ENCODE data around the gene XRCC3. TPM values are rescaled to one million over a fixed set of nuclear protein-coding genes. Genes with fewer than 3 reads are reported as not detected.

The XRCC3 gene
- total RNA-seq, 1 experiment from 2014 or later, result 46.7 TPM

DNA sequence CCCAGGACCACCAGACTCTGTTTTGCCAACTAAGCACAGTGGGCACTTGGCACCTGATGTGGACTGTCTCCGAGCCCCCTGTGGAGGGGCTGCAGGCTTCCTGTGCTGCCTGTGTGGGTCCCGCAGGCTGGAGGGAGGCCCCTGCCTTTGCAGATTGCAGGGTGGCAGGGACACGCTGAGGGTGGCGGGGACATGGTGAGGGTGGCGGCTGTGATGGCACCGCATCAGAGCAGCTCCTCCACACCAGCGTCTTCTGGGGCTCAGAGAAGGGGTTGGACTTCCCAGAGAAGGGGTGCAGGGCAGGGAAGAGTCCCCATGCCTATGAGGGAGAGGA, 8.5 kb upstream of the XRCC3 start:
- TF ChIP-seq ZBTB21 (CRISPR knock-in tag; IDR thresholded peaks at IDR 0.05; ENCODE audit: borderline replicate concordance) (no peak), MXD4 (CRISPR knock-in tag; IDR thresholded peaks at IDR 0.05; ENCODE audit: borderline replicate concordance) (no peak), ZNF416 (CRISPR knock-in tag; IDR thresholded peaks at IDR 0.05) (no peak), GRHL2 (CRISPR knock-in tag; IDR thresholded peaks at IDR 0.05; ENCODE audit: insufficient replicate concordance, severe bottlenecking) (no peak), NR2C2 (CRISPR knock-in tag; IDR thresholded peaks at IDR 0.05) (no peak), TEAD4 (CRISPR knock-in tag; IDR thresholded peaks at IDR 0.05) (no peak), SOX15 (CRISPR knock-in tag; IDR thresholded peaks at IDR 0.05) (no peak)
- TF ChIP-seq, protein P1, sequence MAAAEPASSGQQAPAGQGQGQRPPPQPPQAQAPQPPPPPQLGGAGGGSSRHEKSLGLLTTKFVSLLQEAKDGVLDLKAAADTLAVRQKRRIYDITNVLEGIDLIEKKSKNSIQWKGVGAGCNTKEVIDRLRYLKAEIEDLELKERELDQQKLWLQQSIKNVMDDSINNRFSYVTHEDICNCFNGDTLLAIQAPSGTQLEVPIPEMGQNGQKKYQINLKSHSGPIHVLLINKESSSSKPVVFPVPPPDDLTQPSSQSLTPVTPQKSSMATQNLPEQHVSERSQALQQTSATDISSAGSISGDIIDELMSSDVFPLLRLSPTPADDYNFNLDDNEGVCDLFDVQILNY (CRISPR knock-in tag; IDR thresholded peaks at IDR 0.05), result no peak
- TF ChIP-seq, protein P2, sequence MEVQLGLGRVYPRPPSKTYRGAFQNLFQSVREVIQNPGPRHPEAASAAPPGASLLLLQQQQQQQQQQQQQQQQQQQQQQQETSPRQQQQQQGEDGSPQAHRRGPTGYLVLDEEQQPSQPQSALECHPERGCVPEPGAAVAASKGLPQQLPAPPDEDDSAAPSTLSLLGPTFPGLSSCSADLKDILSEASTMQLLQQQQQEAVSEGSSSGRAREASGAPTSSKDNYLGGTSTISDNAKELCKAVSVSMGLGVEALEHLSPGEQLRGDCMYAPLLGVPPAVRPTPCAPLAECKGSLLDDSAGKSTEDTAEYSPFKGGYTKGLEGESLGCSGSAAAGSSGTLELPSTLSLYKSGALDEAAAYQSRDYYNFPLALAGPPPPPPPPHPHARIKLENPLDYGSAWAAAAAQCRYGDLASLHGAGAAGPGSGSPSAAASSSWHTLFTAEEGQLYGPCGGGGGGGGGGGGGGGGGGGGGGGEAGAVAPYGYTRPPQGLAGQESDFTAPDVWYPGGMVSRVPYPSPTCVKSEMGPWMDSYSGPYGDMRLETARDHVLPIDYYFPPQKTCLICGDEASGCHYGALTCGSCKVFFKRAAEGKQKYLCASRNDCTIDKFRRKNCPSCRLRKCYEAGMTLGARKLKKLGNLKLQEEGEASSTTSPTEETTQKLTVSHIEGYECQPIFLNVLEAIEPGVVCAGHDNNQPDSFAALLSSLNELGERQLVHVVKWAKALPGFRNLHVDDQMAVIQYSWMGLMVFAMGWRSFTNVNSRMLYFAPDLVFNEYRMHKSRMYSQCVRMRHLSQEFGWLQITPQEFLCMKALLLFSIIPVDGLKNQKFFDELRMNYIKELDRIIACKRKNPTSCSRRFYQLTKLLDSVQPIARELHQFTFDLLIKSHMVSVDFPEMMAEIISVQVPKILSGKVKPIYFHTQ (CRISPR knock-in tag; IDR thresholded peaks at IDR 0.05), result no peak
- TF ChIP-seq, protein P3, sequence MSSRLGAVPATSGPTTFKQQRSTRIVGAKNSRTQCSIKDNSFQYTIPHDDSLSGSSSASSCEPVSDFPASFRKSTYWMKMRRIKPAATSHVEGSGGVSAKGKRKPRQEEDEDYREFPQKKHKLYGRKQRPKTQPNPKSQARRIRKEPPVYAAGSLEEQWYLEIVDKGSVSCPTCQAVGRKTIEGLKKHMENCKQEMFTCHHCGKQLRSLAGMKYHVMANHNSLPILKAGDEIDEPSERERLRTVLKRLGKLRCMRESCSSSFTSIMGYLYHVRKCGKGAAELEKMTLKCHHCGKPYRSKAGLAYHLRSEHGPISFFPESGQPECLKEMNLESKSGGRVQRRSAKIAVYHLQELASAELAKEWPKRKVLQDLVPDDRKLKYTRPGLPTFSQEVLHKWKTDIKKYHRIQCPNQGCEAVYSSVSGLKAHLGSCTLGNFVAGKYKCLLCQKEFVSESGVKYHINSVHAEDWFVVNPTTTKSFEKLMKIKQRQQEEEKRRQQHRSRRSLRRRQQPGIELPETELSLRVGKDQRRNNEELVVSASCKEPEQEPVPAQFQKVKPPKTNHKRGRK (CRISPR knock-in tag; IDR thresholded peaks at IDR 0.05; ENCODE audit: borderline replicate concordance), result no peak
- TF ChIP-seq, protein P4, sequence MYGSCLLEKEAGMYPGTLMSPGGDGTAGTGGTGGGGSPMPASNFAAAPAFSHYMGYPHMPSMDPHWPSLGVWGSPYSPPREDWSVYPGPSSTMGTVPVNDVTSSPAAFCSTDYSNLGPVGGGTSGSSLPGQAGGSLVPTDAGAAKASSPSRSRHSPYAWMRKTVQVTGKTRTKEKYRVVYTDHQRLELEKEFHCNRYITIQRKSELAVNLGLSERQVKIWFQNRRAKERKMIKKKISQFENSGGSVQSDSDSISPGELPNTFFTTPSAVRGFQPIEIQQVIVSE (CRISPR knock-in tag; IDR thresholded peaks at IDR 0.05; ENCODE audit: borderline replicate concordance), result no peak
- TF ChIP-seq, protein P5, sequence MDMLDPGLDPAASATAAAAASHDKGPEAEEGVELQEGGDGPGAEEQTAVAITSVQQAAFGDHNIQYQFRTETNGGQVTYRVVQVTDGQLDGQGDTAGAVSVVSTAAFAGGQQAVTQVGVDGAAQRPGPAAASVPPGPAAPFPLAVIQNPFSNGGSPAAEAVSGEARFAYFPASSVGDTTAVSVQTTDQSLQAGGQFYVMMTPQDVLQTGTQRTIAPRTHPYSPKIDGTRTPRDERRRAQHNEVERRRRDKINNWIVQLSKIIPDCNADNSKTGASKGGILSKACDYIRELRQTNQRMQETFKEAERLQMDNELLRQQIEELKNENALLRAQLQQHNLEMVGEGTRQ (CRISPR knock-in tag; IDR thresholded peaks at IDR 0.05), result no peak
- ATAC-seq (no peak), DNase-seq (ENCODE audit: low spot score) (no peak)
- Mint-ChIP-seq H3K4me1 (peaks cover under 1% of the 10 kb centered on the region; the same call in 1 of the 2 replicates), H3K27me3 (ENCODE audit: low read depth) (no peaks in the 10 kb centered on the region), H3K9me3 (no peaks in the 10 kb centered on the region), H3K36me3 (peaks cover under 1% of the 10 kb centered on the region; the same call in 1 of the 2 replicates), H3K4me3 (no peak overlapping the region), H3K27ac (0 out of 2 replicates have a peak overlapping the region, but pooled peaks have one; percentile 49)
- POLR2A ChIA-PET, result no interaction called here
- CTCF ChIA-PET, result no interaction called here

DNA sequence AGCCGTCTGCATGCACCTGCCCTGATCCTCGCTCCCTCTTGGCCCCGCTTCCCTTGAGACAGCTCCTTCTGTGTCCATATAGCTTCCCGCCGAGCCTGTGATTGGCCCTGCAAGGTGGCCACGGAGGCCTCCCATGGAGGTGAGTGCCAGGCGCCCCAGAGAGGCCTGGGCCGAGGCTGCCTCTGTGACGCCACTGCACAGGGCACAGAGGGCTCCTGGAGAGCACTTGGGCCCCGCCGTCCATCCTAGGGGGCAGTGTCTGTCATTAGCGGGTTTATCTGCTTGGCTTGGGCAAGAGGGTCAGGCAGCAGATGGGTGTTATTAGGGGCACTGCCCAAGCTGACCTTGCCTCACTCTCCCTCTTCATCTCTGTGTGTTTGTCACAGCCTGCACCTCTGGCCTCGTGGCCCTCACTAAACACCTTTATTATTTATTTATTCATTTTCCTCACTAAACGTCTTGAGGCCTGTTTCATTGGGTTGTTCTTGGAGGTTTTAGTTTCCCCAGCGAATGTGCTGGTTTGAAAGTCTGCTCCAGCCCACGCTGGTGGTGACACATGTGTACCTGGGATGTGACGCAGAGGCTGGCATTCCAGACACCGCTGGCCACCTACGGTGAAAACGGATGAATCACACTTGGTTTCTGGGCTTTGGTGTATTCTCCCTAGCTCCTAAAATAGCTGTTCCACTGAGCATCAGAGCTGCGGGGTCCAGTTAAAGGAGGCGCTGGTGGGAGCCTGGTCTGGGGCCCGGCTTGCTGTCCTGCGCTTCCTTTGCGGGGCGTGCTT, 6.3 kb upstream of the XRCC3 start:
- Mint-ChIP-seq H3K27ac (no peak overlapping the region), H3K4me1 (peaks cover 17% of the 10 kb centered on the region), H3K9me3 (no peaks in the 10 kb centered on the region), H3K36me3 (no peaks in the 10 kb centered on the region), H3K4me3 (no peak overlapping the region), H3K27me3 (ENCODE audit: low read depth) (no peaks in the 10 kb centered on the region)
- POLR2A ChIA-PET, result no interaction called here
- ATAC-seq, result peak; percentile 20; the same call in 1 of the 2 replicates
- TF ChIP-seq NR1H2 (CRISPR knock-in tag; IDR thresholded peaks at IDR 0.05) (no peak), ZNF219 (CRISPR knock-in tag; IDR thresholded peaks at IDR 0.05; ENCODE audit: borderline replicate concordance) (no peak), SMAD4 (CRISPR knock-in tag; IDR thresholded peaks at IDR 0.05) (no peak), PRRX2 (CRISPR knock-in tag; IDR thresholded peaks at IDR 0.05) (no peak)
- TF ChIP-seq, protein P6, sequence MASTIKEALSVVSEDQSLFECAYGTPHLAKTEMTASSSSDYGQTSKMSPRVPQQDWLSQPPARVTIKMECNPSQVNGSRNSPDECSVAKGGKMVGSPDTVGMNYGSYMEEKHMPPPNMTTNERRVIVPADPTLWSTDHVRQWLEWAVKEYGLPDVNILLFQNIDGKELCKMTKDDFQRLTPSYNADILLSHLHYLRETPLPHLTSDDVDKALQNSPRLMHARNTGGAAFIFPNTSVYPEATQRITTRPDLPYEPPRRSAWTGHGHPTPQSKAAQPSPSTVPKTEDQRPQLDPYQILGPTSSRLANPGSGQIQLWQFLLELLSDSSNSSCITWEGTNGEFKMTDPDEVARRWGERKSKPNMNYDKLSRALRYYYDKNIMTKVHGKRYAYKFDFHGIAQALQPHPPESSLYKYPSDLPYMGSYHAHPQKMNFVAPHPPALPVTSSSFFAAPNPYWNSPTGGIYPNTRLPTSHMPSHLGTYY (CRISPR knock-in tag; IDR thresholded peaks at IDR 0.05), result no peak
- TF ChIP-seq, protein P7, sequence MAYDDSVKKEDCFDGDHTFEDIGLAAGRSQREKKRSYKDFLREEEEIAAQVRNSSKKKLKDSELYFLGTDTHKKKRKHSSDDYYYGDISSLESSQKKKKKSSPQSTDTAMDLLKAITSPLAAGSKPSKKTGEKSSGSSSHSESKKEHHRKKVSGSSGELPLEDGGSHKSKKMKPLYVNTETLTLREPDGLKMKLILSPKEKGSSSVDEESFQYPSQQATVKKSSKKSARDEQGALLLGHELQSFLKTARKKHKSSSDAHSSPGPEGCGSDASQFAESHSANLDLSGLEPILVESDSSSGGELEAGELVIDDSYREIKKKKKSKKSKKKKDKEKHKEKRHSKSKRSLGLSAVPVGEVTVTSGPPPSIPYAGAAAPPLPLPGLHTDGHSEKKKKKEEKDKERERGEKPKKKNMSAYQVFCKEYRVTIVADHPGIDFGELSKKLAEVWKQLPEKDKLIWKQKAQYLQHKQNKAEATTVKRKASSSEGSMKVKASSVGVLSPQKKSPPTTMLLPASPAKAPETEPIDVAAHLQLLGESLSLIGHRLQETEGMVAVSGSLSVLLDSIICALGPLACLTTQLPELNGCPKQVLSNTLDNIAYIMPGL (CRISPR knock-in tag; IDR thresholded peaks at IDR 0.05), result no peak
- TF ChIP-seq, protein P8, sequence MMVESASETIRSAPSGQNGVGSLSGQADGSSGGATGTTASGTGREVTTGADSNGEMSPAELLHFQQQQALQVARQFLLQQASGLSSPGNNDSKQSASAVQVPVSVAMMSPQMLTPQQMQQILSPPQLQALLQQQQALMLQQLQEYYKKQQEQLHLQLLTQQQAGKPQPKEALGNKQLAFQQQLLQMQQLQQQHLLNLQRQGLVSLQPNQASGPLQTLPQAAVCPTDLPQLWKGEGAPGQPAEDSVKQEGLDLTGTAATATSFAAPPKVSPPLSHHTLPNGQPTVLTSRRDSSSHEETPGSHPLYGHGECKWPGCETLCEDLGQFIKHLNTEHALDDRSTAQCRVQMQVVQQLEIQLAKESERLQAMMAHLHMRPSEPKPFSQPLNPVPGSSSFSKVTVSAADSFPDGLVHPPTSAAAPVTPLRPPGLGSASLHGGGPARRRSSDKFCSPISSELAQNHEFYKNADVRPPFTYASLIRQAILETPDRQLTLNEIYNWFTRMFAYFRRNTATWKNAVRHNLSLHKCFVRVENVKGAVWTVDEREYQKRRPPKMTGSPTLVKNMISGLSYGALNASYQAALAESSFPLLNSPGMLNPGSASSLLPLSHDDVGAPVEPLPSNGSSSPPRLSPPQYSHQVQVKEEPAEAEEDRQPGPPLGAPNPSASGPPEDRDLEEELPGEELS (CRISPR knock-in tag; IDR thresholded peaks at IDR 0.05), result no peak
- CTCF ChIA-PET, result interaction anchor here (0.9 to 1.4 kb wide), 2 partner anchors 87 to 179 kb away, joined by 3 read pairs; no protein-coding TSS in a partner anchor
- DNase-seq (ENCODE audit: low spot score), result no peak

Measured in WTC11 (cell line).